Measurements from ENCODE around the gene GIPC2.

GRCh38 chr1:78052685-78053405 is 7.1 kb downstream of the GIPC2 start:
- TF ChIP-seq CTCF (IDR thresholded peaks at IDR 0.05; ENCODE audit: low read depth, low read length, poor library complexity, severe bottlenecking) (no peak), EZH2phosphoT487 (IDR thresholded peaks at IDR 0.05; ENCODE audit: borderline replicate concordance, low read length) (no peak)
